Epithelial cell of esophagus (primary cell): Measurements from ENCODE around the gene KREMEN1.

Source experiments
- DNase-seq: peaks from one replicate; pipeline ENCODE4 v3.0.0; 2010; ENCODE audit warnings: low read depth
- H3K4me3 ChIP-seq: 2 replicates; pipeline ENCODE4 v1.5.1; 2011; ENCODE audit warnings: mild to moderate bottlenecking, low read length, control low read depth
- CTCF ChIP-seq: IDR thresholded peaks from 2 replicates; pipeline ENCODE4 v1.5.1; 2011; ENCODE audit warnings: low read depth, mild to moderate bottlenecking, low read length, control low read depth, inconsistent platforms; ENCODE audit not compliant: insufficient read depth; ENCODE audit errors: missing control alignments

KREMEN1 gene

GRCh38 chr22:29050457-29050856 is 22.4 kb upstream of the KREMEN1 start:
- no peak overlapping the region for H3K4me3 ChIP-seq
- TF ChIP-seq CTCF = no peak
- no peak for DNase-seq

- no peak for TF ChIP-seq CTCF
- H3K4me3 ChIP-seq = no peak overlapping the region
- no peak for DNase-seq
Measured at GRCh38 chr22:29053048-29053702, 19.7 kb upstream of the KREMEN1 start.

- no peak for DNase-seq
- TF ChIP-seq CTCF = no peak
- no peak overlapping the region for H3K4me3 ChIP-seq
Measured at GRCh38 chr22:29054251-29054767, 18.5 kb upstream of the KREMEN1 start.

- no peak for TF ChIP-seq CTCF
- DNase-seq = no peak
Measured at GRCh38 chr22:29055192-29055830, 17.5 kb upstream of the KREMEN1 start.

GRCh38 chr22:29056472-29056871 is 16.4 kb upstream of the KREMEN1 start:
- no peak for DNase-seq
- no peak overlapping the region for H3K4me3 ChIP-seq
- no peak for TF ChIP-seq CTCF

More at GRCh38 chr22:29055192-29055830, 17.5 kb upstream of the KREMEN1 start:
- no peak overlapping the region for H3K4me3 ChIP-seq

GRCh38 chr22:29060251-29060869 is 12.5 kb upstream of the KREMEN1 start:
- DNase-seq = no peak
- H3K4me3 ChIP-seq = no peak overlapping the region
- TF ChIP-seq CTCF = no peak
